ENCODE results near the gene FAM89B. TPM values are rescaled to one million over a fixed set of nuclear protein-coding genes. Genes with fewer than 3 reads are reported as not detected.

FAM89B gene
- total RNA-seq, 8 experiments from 2014 or later, result 18.6 to 63.4 (median 28.8) TPM

DNA sequence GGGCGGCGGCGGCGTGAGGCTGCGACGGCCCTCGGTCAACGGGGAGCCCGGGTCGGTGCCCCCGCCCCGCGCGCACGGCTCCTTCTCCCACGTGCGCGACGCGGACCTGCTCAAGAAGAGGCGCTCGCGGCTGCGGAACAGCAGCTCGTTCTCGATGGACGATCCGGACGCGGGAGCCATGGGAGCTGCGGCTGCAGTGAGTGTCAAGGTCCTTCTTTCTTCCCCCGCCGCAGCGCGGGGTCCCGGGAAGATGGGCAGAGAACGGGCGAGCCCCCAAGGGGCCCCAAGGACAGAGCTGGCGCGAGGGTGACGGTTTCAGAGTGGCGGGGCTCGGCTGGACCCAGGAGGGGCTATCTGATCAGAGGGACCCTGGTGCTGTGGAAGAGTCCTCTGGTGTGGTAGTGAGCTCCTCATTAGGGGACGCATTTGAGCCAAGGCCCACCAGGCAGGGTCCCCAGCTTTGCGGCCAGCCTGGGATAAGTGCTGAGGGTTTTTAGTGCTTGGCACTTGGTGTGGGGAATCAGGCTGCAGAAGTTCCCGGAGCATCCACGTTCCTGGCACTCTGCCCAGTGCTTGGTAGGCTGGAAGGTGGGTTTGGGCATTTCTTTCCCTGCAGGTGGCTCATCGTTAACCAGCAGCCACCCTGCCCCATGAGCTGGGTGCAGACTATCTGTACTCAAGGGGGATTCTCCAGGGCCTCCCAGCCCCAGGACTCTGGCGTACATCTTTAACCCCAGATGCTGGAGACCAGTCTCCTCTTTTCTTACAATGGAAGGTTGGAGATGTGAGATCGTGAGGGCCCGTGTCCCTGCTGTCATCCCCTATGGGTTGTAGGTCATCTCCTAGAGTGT is 13.3 kb downstream of the FAM89B start:
- in situ Hi-C loops (cut with MboI; ENCODE audit: low pct_unique_long_range_greater_than_20kb in 2 of 9, low sequenced_read_pairs in 9 of 9, unreplicated experiment in 9 of 9), result no loop called here
- Histone ChIP-seq H3K4me3 (no peak overlapping the region), H3K4me1 (replicated peaks in 1 of 2) (peaks cover 9 to 32% of the 10 kb centered on the region in 2 donors), H3K27ac (no peak overlapping the region)
- 49 to 100% (median 84%) methylated on average over 1 to 12 of the region's 51 CpGs; no CpG with 5 or more reads in 5 of the 10 experiments for WGBS, 10 experiments
- ATAC-seq (replicated peaks in 6 of 8), result peak in 1 of 8 experiments; percentile 7

DNA sequence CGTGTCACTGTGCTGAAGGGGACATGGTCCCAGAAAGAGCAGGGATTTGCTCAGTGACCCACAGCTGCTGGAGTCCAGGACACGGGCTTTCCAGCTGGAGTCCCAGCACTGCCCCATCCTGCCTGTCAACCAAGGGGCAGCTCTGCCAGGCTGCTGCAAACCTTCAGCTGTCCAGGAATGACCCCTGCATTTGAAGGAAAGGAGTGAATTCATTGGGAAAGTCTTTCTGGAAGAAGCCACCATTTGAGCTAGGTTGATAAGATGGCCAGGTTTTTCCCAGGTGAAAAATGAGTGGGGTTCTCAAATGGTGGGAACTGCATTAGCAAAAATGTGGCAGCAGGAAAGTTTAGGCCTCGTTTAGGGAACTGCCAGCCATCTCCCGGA is 13.9 kb downstream of the FAM89B start:
- 20 to 90% (median 81%) methylated on average over 1 to 3 of the region's 4 CpGs; no CpG with 5 or more reads in 3 of the 10 experiments for WGBS, 10 experiments

DNA sequence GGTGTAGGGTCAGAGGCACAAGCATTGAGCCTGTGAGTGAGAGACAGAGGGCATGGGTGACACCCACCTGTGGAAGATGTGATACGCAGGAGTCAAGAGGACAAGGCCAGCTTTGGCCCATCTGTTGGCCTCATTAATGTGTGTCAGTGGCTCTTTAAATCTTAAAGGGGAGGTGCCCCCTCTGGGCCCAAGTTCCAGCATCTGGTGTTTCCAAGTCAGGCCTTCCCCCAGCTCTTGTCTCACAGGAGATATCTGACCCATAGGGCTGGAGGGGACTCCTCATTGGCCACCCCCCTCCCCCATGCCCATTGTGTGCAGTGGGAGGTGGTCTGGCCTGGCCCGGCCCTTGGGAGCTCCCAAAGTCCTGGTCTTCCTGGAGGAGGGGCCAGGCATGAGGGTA is 14.3 kb downstream of the FAM89B start:
- WGBS, 10 experiments, result 33 to 41% methylated on average over 1 to 2 of the region's 2 CpGs; no CpG with 5 or more reads in 8 of the 10 experiments
- in situ Hi-C loops (cut with MboI; ENCODE audit: low pct_unique_long_range_greater_than_20kb in 2 of 9, low sequenced_read_pairs in 9 of 9, unreplicated experiment in 9 of 9), result no loop called here
- Histone ChIP-seq H3K4me1 (replicated peaks in 1 of 2) (peaks cover 9 to 32% of the 10 kb centered on the region in 2 donors), H3K27ac (no peak overlapping the region), H3K4me3 (no peak overlapping the region)
- ATAC-seq (replicated peaks in 6 of 8), result peak in 6 of 8 experiments; percentile 8 to 86 (median 18)

More for the DNA sequence above, 13.9 kb downstream of the FAM89B start:
- H3K4me1 ChIP-seq (replicated peaks in 1 of 2), result peaks cover 9 to 32% of the 10 kb centered on the region in 2 donors
- no peak for ATAC-seq (replicated peaks in 6 of 8)
- no peak overlapping the region for H3K4me3 ChIP-seq
- in situ Hi-C loops (cut with MboI; ENCODE audit: low pct_unique_long_range_greater_than_20kb in 2 of 9, low sequenced_read_pairs in 9 of 9, unreplicated experiment in 9 of 9), result no loop called here
- no peak overlapping the region for H3K27ac ChIP-seq

DNA sequence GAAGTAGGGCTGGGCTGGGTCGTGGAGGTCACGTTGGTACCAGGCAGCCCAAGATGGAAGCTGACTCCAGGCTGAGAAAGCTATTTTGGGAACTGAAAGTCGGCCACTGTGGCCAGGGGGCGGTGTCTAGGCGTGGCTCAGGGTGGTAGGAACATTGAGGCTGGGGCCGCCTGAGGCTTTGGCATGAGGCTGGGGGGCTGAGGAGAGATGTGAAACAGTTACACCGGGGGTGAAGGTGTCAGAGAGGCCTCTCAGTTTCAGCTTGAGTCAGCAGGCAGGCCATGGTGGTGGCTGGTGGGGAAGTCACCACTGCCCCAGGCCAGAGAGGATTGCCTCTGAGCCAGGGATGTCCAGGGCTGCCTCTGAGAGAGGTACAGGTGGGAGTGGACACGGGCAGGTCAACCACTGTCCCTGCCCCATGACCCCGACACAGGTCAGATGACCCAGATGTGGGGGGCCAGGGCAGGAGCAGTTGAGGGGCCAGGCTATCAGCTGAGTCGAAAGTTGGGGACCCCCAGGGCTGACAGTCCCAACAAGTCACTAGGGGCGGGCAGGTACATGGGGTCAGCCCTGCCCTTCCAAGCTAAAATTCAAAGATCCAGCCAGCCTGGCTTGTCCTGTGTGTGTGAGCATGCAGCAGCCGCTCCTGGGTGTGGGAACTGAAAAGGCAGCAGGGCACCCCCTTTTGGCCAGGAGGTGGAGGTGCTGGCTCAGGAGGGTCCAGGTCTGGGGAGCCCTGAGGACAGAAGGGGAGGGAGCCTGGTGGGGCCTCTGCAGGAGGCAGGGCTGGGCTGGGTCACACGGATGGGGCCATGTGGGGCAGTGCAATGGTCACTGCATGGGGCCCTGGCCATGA is 16.1 kb downstream of the FAM89B start:
- Histone ChIP-seq H3K27ac (no peak overlapping the region), H3K4me1 (replicated peaks in 1 of 2) (peaks cover 12 to 35% of the 10 kb centered on the region in 2 donors), H3K4me3 (no peak overlapping the region)
- WGBS, 10 experiments, result 58 to 100% (median 60%) methylated on average over 1 to 4 of the region's 13 CpGs; no CpG with 5 or more reads in 7 of the 10 experiments
- ATAC-seq (replicated peaks in 6 of 8), result peak in 4 of 8 experiments; percentile 4 to 51 (median 16)
- in situ Hi-C loops (cut with MboI; ENCODE audit: low pct_unique_long_range_greater_than_20kb in 2 of 9, low sequenced_read_pairs in 9 of 9, unreplicated experiment in 9 of 9), result no loop called here

- Histone ChIP-seq H3K4me1 (replicated peaks in 1 of 2) (peaks cover 6 to 27% of the 10 kb centered on the region in 2 donors), H3K27ac (no peak overlapping the region), H3K4me3 (no peak overlapping the region)
- in situ Hi-C loops (cut with MboI; ENCODE audit: low pct_unique_long_range_greater_than_20kb in 2 of 9, low sequenced_read_pairs in 9 of 9, unreplicated experiment in 9 of 9), result no loop called here
- WGBS, 10 experiments, result 13 to 62% (median 58%) methylated on average over 2 to 4 of the region's 9 CpGs; no CpG with 5 or more reads in 6 of the 10 experiments
- peak in 1 of 8 experiments; percentile 10 for ATAC-seq (replicated peaks in 6 of 8)
Observed at GRCh38 chr11:65589444-65590239, 17.3 kb downstream of the FAM89B start.

DNA sequence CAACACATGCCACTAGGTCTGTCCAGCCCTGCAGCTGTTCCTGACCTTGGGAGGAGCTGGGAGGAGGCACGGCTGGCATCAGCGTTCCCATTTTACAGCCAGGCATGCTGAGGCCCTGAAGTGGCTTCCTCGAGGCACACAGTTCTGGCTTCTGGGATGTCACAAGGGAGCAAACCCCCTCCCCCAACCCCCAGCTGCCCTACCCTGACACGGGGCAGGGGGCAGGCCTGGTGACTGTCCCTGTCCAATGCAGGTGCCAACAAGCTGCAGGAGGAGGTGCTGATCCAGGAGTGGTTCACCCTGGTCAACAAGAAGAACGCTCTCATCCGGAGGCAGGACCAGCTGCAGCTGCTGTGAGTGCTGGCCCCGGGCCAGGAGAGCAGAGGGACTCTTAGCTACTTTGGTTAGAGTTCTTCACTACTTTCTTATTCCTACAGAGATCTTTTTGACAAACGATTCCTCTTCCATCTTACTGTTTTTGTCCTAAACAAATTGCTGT is 18.0 kb downstream of the FAM89B start:
- peaks cover 4 to 25% of the 10 kb centered on the region in 2 donors for H3K4me1 ChIP-seq (replicated peaks in 1 of 2)
- no peak for ATAC-seq (replicated peaks in 6 of 8)
- H3K27ac ChIP-seq, result no peak overlapping the region
- no peak overlapping the region for H3K4me3 ChIP-seq
- in situ Hi-C loops (cut with MboI; ENCODE audit: low pct_unique_long_range_greater_than_20kb in 2 of 9, low sequenced_read_pairs in 9 of 9, unreplicated experiment in 9 of 9), result no loop called here
- WGBS, 10 experiments, result 0 to 71% (median 64%) methylated on average over 1 to 4 of the region's 8 CpGs; no CpG with 5 or more reads in 7 of the 10 experiments

DNA sequence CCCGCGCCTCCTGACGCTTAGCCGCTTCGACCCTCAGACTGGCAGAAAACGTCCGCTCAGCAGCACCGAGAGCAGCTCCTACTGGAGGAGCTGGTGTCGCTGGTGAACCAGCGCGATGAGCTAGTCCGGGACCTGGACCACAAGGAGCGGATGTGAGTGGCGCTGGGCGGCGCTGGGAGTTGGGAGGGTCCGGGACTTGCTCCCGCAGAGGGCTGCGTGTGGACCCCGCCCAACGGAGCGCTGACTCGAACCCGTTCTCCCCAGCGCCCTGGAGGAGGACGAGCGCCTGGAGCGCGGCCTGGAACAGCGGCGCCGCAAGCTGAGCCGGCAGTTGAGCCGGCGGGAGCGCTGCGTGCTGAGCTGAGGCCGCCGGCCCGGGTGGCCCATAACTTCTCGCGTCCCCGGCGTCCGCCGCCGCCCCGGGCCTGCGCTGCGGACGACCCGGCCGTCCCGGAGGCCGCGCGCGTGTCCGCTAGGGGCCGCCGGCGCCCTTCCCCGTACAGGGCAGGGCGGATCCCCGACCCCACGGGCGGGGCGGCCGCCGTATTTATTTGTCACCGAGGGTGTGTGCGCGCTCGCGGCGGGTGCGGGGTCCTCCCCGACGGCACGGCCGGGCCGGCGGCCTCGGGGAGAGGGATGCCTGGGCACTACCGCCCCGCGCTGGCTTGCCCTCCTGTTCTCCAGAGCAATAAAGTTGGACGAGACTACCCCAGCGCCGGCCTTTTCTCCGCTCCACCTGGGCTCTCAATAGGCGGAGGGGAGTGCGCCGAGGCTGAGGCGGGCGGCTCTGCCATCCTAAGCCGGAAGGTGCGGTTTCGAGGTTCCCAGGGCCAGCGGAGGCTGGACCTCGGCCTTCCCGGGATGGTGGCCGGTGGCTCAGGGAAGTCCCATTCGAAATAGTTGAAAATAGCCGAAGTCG is 19.9 kb downstream of the FAM89B start:
- ATAC-seq (replicated peaks in 6 of 8), result peak in 6 of 8 experiments; percentile 61 to 85 (median 78)
- peak overlapping the region in 3 of 5 donors; percentile 17 to 18 (median 17) for H3K4me3 ChIP-seq
- no peak overlapping the region for H3K27ac ChIP-seq
- H3K4me1 ChIP-seq (replicated peaks in 1 of 2), result peaks cover 4 to 17% of the 10 kb centered on the region in 2 donors
- 10 to 100% (median 40%) methylated on average over 1 to 24 of the region's 106 CpGs; no CpG with 5 or more reads in 5 of the 10 experiments for WGBS, 10 experiments
- in situ Hi-C loops (cut with MboI; ENCODE audit: low pct_unique_long_range_greater_than_20kb in 2 of 9, low sequenced_read_pairs in 9 of 9, unreplicated experiment in 9 of 9), result no loop called here

DNA sequence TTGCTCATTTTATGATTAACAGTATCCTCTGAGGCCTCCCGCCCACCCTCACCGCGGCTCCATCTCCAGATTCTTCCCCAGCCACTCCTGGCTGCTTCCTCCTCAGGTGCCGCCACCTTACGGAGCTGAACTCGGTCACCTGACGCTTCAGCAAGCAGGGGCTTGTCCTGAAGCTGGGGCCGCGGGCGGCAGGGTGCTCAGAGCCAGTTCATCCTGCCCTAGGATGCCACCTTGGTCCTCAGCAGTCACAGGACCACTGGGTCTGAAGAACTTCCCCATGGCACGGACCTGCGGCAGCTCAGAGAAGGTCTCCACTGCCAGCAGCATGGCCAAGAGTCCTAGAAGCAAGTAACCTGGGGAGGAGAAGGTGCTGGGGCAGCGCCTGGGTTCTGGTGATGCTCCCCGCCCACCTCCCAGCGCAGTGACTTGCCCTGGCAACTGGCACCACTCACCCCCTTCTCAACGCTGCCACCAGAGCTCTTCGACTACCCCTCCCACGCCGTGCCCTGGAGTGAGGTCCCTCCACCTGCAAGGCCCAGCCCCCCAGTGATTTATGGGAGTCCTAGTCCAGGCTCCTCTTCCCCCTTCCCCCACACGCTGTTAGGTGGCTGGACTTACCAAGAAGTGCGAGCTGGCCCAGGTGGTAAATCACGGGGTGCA is 20.6 kb downstream of the FAM89B start:
- 20 to 100% (median 80%) methylated on average over 1 to 10 of the region's 22 CpGs; no CpG with 5 or more reads in 5 of the 10 experiments for WGBS, 10 experiments
- H3K27ac ChIP-seq, result no peak overlapping the region
- H3K4me1 ChIP-seq (replicated peaks in 1 of 2), result peaks cover 4 to 14% of the 10 kb centered on the region in 2 donors
- in situ Hi-C loops (cut with MboI; ENCODE audit: low pct_unique_long_range_greater_than_20kb in 2 of 9, low sequenced_read_pairs in 9 of 9, unreplicated experiment in 9 of 9), result no loop called here
- no peak overlapping the region for H3K4me3 ChIP-seq
- no peak for ATAC-seq (replicated peaks in 6 of 8)

GRCh38 chr11:65593518-65594414 is 21.4 kb downstream of the FAM89B start:
- no peak overlapping the region for H3K4me3 ChIP-seq
- peaks cover 4 to 7% of the 10 kb centered on the region in 2 donors for H3K4me1 ChIP-seq (replicated peaks in 1 of 2)
- no peak overlapping the region for H3K27ac ChIP-seq
- in situ Hi-C loops (cut with MboI; ENCODE audit: low pct_unique_long_range_greater_than_20kb in 2 of 9, low sequenced_read_pairs in 9 of 9, unreplicated experiment in 9 of 9), result no loop called here
- 29 to 87% (median 61%) methylated on average over 2 to 15 of the region's 26 CpGs; no CpG with 5 or more reads in 5 of the 10 experiments for WGBS, 10 experiments
- ATAC-seq (replicated peaks in 6 of 8), result peak; percentile 2 to 34 (median 10)

GRCh38 chr11:65595131-65595530 is 22.8 kb downstream of the FAM89B start:
- H3K27ac ChIP-seq, result no peak overlapping the region
- in situ Hi-C loops (cut with MboI; ENCODE audit: low pct_unique_long_range_greater_than_20kb in 2 of 9, low sequenced_read_pairs in 9 of 9, unreplicated experiment in 9 of 9), result no loop called here
- WGBS, 10 experiments, result no CpG with 5 or more reads among the region's 3 CpGs

More at GRCh38 chr11:65595131-65595530, 22.8 kb downstream of the FAM89B start:
- peaks cover 3 to 4% of the 10 kb centered on the region in 2 donors for H3K4me1 ChIP-seq (replicated peaks in 1 of 2)
- ATAC-seq (replicated peaks in 6 of 8), result peak in 3 of 8 experiments; percentile 1 to 17 (median 12)
- no peak overlapping the region for H3K4me3 ChIP-seq

Measured in motor neuron (in vitro differentiated cells).